GM12878 (cell line): Measurements from ENCODE around the gene PLA2G4C. TPM values are rescaled to one million over a fixed set of nuclear protein-coding genes. Genes with fewer than 3 reads are reported as not detected.

Experiments
- ATAC-seq: fragments of 200-7000 bp; cut with Tn5 transposase; 3 replicates; pipeline ENCODE4 v1.9.1; 2020; ENCODE audit warnings: mild to moderate bottlenecking, moderate library complexity
- BruUV-seq: library from RNA; stranded (reverse); fragments of 400-500 nt; replicated peaks from 2 replicates; lab custom pipeline; 2021; lab: Mats Ljungman, UMichigan
- CTCF ChIA-PET: fragments of 300-600 bp; sonication (Branson Sonifier 250); formaldehyde crosslinking; extraction: SDS; loops from one replicate; lab custom pipeline; 2021; ENCODE audit warnings: inconsistent platforms; lab: Yijun Ruan, JAX
- POLR2A ChIA-PET: fragments of 350-600 bp; formaldehyde crosslinking; extraction: SDS; loops from one replicate; lab custom pipeline; 2021; ENCODE audit warnings: inconsistent platforms; lab: Charles Lee
- RAD21 ChIA-PET: fragments of 300-600 bp; sonication (Branson Sonifier 250); formaldehyde crosslinking; loops from one replicate; lab custom pipeline; 2023; ENCODE audit warnings: antibody characterized with exemption; ENCODE audit not compliant: unreplicated experiment; lab: Charles Lee
- SMC1A ChIA-PET: fragments of 300-600 bp; sonication (Branson Sonifier 250); formaldehyde crosslinking; loops from one replicate; lab custom pipeline; 2023; ENCODE audit not compliant: unreplicated experiment, uncharacterized antibody; lab: Charles Lee
- DNase-seq: peaks from one replicate; pipeline ENCODE4 v3.0.0-alpha.2; 2011; ENCODE audit warnings: low read depth, low spot score
- FAIRE-seq: peaks from 3 replicates; lab custom pipeline; 2011; peaks lifted over from hg19 to GRCh38; lab: Jason Lieb, UNC
- H2AFZ ChIP-seq: 2 replicates; pipeline ENCODE4 v1.6.0; 2011; ENCODE audit warnings: low read depth, low read length, control low read depth; ENCODE audit not compliant: control insufficient read depth
- H3K27ac ChIP-seq: 2 replicates; pipeline ENCODE4 v1.5.1; 2011; ENCODE audit warnings: control low read depth; ENCODE audit not compliant: control insufficient read depth, insufficient read depth
- H3K27me3 ChIP-seq, 2 experiments: replicated peaks in 1 of 2; 2 replicates each; pipeline versions ENCODE4 v1.6.0 to v1.6.1; 2011; ENCODE audit warnings: low read length in 1 of 2; ENCODE audit not compliant: control insufficient read depth in 2 of 2, insufficient read depth in 2 of 2
- H3K36me3 ChIP-seq, 2 experiments: 2 replicates each; pipeline ENCODE4 v1.5.1; 2011; ENCODE audit warnings: low read length in 1 of 2; ENCODE audit not compliant: control insufficient read depth in 2 of 2, insufficient read depth in 2 of 2
- H3K4me1 ChIP-seq: 2 replicates; pipeline ENCODE4 v1.6.1; 2011; ENCODE audit warnings: mild to moderate bottlenecking, low read length, moderate library complexity, mixed read lengths; ENCODE audit not compliant: control insufficient read depth, insufficient read depth
- H3K4me2 ChIP-seq: 2 replicates; pipeline ENCODE4 v1.6.0; 2011; ENCODE audit warnings: control low read depth; ENCODE audit not compliant: control insufficient read depth, insufficient read depth
- H3K4me3 ChIP-seq: fragments of 200-600 bp; sonication (generic); 2 replicates; pipeline ENCODE4 v1.5.1; 2016
- H3K79me2 ChIP-seq: 2 replicates; pipeline ENCODE4 v1.6.0; 2011; ENCODE audit warnings: low read length; ENCODE audit not compliant: control insufficient read depth, insufficient read depth
- H3K9ac ChIP-seq: 2 replicates; pipeline ENCODE4 v1.8.0; 2011; ENCODE audit warnings: low read length, control low read depth, mixed read lengths; ENCODE audit not compliant: control insufficient read depth, insufficient read depth
- H3K9me3 ChIP-seq: replicated peaks from 3 replicates; pipeline ENCODE4 v1.5.1; 2011; ENCODE audit warnings: mild to moderate bottlenecking, low read length; ENCODE audit not compliant: control insufficient read depth, insufficient read depth
- H4K20me1 ChIP-seq: 2 replicates; pipeline ENCODE4 v1.6.0; 2011; ENCODE audit not compliant: control insufficient read depth, insufficient read depth
- CBX5 ChIP-seq: sonication (generic); IDR thresholded peaks from 2 replicates; pipeline ENCODE4 v1.6.1; 2016; ENCODE audit warnings: low read depth, moderate library complexity, mild to moderate bottlenecking, inconsistent platforms
- CHD1 ChIP-seq: IDR thresholded peaks from 2 replicates; pipeline ENCODE4 v1.6.1; 2012; ENCODE audit warnings: low read depth, low read length, improper control_type of control experiment
- EP300 ChIP-seq, 2 experiments: fragments of 150-350 bp in 1 of 2; IDR thresholded peaks; 2 replicates each; pipeline ENCODE4 v1.6.1; 2011 to 2012; ENCODE audit warnings: low read depth in 2 of 2, low read length in 2 of 2, borderline replicate concordance in 1 of 2, improper control_type of control experiment in 1 of 2, inconsistent platforms in 1 of 2; ENCODE audit not compliant: control insufficient read depth in 1 of 2
- GATAD2B ChIP-seq: fragments of 450-650 bp; conservative IDR thresholded peaks from 2 replicates; pipeline ENCODE4 v1.6.1; 2017; ENCODE audit warnings: low read depth, mild to moderate bottlenecking, moderate library complexity
- IRF4 ChIP-seq: IDR thresholded peaks from 2 replicates; pipeline ENCODE4 v1.6.1; 2011; ENCODE audit warnings: low read depth, low read length
- KLF5 ChIP-seq: fragments of 450-650 bp; IDR thresholded peaks from 2 replicates; pipeline ENCODE4 v1.6.1; 2014; ENCODE audit warnings: mild to moderate bottlenecking; ENCODE audit not compliant: partially characterized antibody
- MXI1 ChIP-seq: fragments of 150-350 bp; IDR thresholded peaks from 2 replicates; pipeline ENCODE4 v1.6.1; 2011; ENCODE audit warnings: low read depth, mild to moderate bottlenecking, inconsistent platforms, low read length, improper control_type of control experiment
- NBN ChIP-seq: fragments of 450-650 bp; IDR thresholded peaks from 2 replicates; pipeline ENCODE4 v1.6.1; 2016
- PML ChIP-seq: IDR thresholded peaks from 2 replicates; pipeline ENCODE4 v1.6.1; 2012; ENCODE audit warnings: low read length, inconsistent platforms
- RB1 ChIP-seq: fragments of 450-650 bp; formaldehyde crosslinking; IDR thresholded peaks from 2 replicates; pipeline ENCODE4 v1.6.1; 2017; ENCODE audit warnings: mild to moderate bottlenecking, borderline replicate concordance
- SIN3A ChIP-seq: IDR thresholded peaks from 2 replicates; pipeline ENCODE4 v1.6.1; 2012; ENCODE audit warnings: low read depth, low read length, improper control_type of control experiment
- SREBF1 ChIP-seq: IDR thresholded peaks from 2 replicates; pipeline ENCODE4 v1.6.1; 2012; ENCODE audit warnings: mild to moderate bottlenecking, low read length
- TBL1XR1 ChIP-seq: IDR thresholded peaks from 2 replicates; pipeline ENCODE4 v1.6.1; 2012; ENCODE audit warnings: low read depth, low read length, improper control_type of control experiment
- ZSCAN29 ChIP-seq: fragments of 450-650 bp; IDR thresholded peaks from 2 replicates; pipeline ENCODE4 v1.6.1; 2017; ENCODE audit warnings: mild to moderate bottlenecking, moderate library complexity
- WGBS: methylation state at CpG from one replicate; pipeline ENCODE4 v1.1.6; 2016; ENCODE audit warnings: low lambda C conversion rate; ENCODE audit not compliant: insufficient replicate concordance, insufficient coverage; ENCODE audit errors: missing lambda C conversion rate; 5-methylcytosine and 5-hydroxymethylcytosine counted together
- in situ Hi-C: fragments of 300-500 bp; cut with MboI; formaldehyde crosslinking; loops from 9 replicates; pipeline ENCODE4 v1.14.3; 2018; ENCODE audit warnings: mixed read lengths
- intact Hi-C: fragments of 100-400 bp; cut with micrococcal nuclease; formaldehyde crosslinking; loops from one replicate; pipeline ENCODE4 v1.14.2; 2022; ENCODE audit not compliant: unreplicated experiment
- polyA plus RNA-seq, 11 experiments: library from polyadenylated mRNA; depleted of rRNA in 4 of 11; unstranded in 6 of 11; stranded (reverse) in 5 of 11; fragments of >200 nt; fragmentation: Nextera tagmentation in 4 of 11; fragmentation: Illumina TruSeq in 1 of 11; extraction: Ambion mirVana in 4 of 11; extraction: Trizol in 1 of 11; gene quantifications; 1 replicate in 1 of 11; 2 replicates in 10 of 11; pipeline versions ENCODE4 v1.2.1 to v1.2.3, GENCODE V29; 2011 to 2016; ENCODE audit warnings: inconsistent platforms in 2 of 11, missing spikeins in 2 of 11, low read depth in 1 of 11
- total RNA-seq, 4 experiments: library from RNA; depleted of rRNA in 3 of 4; stranded (reverse); fragments of >200 nt in 3 of 4; fragmentation: Illumina TruSeq in 1 of 4; extraction: Trizol in 1 of 4; gene quantifications; 2 replicates each; pipeline versions ENCODE4 v1.2.1 to v1.2.3, GENCODE V29; 2013 to 2021

PLA2G4C gene
- total and polyA plus RNA-seq, 10 of the 15 experiments (the other 5 are each of a cell fraction or from before 2014, with no cell fraction given), result 0.53 to 3.6 (median 1.1) TPM

DNA sequence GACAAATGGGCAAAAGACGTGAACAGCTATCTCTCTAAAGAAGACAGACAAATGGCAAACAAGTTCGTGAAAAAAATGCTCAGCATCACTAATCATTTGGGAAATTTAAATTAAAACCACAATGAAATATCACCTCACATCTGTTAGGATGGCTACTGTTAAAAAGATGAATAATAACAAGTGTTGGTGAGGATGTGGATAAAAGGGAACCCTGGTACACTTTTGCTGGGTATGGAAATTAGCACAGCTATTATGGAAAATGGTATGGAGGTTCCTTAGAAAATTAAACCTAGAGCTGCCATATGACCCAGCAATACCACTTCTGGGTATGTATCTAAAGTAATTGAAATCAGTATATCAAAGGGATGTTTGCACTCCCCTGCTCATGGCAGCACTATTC lies 73.9 kb downstream of the PLA2G4C start:
- ChIA-PET SMC1A (no interaction called here), POLR2A (no interaction called here), CTCF (no interaction called here), RAD21 (no interaction called here)
- no peaks in the 10 kb centered on the region for H3K79me2 ChIP-seq
- H3K9ac ChIP-seq, result no peak overlapping the region
- no peak overlapping the region for H3K4me2 ChIP-seq
- TF ChIP-seq PML (no peak), GATAD2B (no peak), IRF4 (no peak), CBX5 (no peak), SIN3A (no peak), ZSCAN29 (no peak), SREBF1 (no peak), EP300 (IDR thresholded peaks at IDR 0.05; ENCODE audit: borderline replicate concordance in 1 of 2, control insufficient read depth in 1 of 2, low read depth in 2 of 2, low read length in 2 of 2) (no peak), MXI1 (no peak), NBN (no peak), CHD1 (no peak), KLF5 (no peak), TBL1XR1 (no peak), RB1 (no peak)
- no peak overlapping the region for H2AFZ ChIP-seq
- in situ Hi-C loops (no loop called here), intact Hi-C loops (no loop called here)
- no peaks in the 10 kb centered on the region; a peak in 2 of 4 replicates for H3K27me3 ChIP-seq
- H3K9me3 ChIP-seq, result peaks cover 1% of the 10 kb centered on the region; the same call in 2 of the 3 replicates
- no peak for DNase-seq
- no peak overlapping the region for H3K4me3 ChIP-seq
- no peak for ATAC-seq
- H4K20me1 ChIP-seq, result no peaks in the 10 kb centered on the region
- H3K36me3 ChIP-seq, result no peaks in the 10 kb centered on the region
- 11% methylated on average over 2 of the region's 2 CpGs for WGBS
- no peak for FAIRE-seq
- H3K27ac ChIP-seq, result no peak overlapping the region
- no peaks in the 10 kb centered on the region for H3K4me1 ChIP-seq
- no TSS peak for BruUV-seq
